HG03521 (cell line): ENCODE results near the gene PIEZO1.
"Not testable (repeated sequence)": the region's sequence is repeated elsewhere in the genome, so short reads cannot be mapped to it uniquely, and the experiment has no call there.

Experiments
- ATAC-seq: cut with Tn5 transposase; IDR thresholded peaks from one replicate; pipeline ENCODE4 v1.9.1; 2021; ENCODE audit warnings: mild to moderate bottlenecking, moderate library complexity; ENCODE audit not compliant: unreplicated experiment

The PIEZO1 gene

GRCh38 chr16:88673716-88674379, 111.2 kb downstream of the PIEZO1 start:
- no peak for ATAC-seq

GRCh38 chr16:88672776-88673175, 112.2 kb downstream of the PIEZO1 start:
- no peak for ATAC-seq

GRCh38 chr16:88671806-88672205, 113.2 kb downstream of the PIEZO1 start:
- ATAC-seq = no peak

GRCh38 chr16:88669980-88670379, 115.0 kb downstream of the PIEZO1 start:
- ATAC-seq = no peak

GRCh38 chr16:88669493-88669892, 115.5 kb downstream of the PIEZO1 start:
- not testable (repeated sequence) for ATAC-seq

GRCh38 chr16:88667461-88667860, 117.6 kb downstream of the PIEZO1 start:
- no peak for ATAC-seq

GRCh38 chr16:88665570-88665969, 119.5 kb downstream of the PIEZO1 start:
- no peak for ATAC-seq
